H1 (cell line): Measurements from ENCODE around the gene ADGRL4. TPM values are rescaled to one million over a fixed set of nuclear protein-coding genes. Genes with fewer than 3 reads are reported as not detected.

Experiments used
- CTCF ChIA-PET: fragments of 300-600 bp; sonication (Branson Sonifier 250); formaldehyde crosslinking; loops from one replicate; lab custom pipeline; 2021; ENCODE audit not compliant: partially characterized antibody; lab: Charles Lee
- POLR2A ChIA-PET: fragments of 300-600 bp; sonication (Branson Sonifier 250); formaldehyde crosslinking; loops from one replicate; lab custom pipeline; 2021; ENCODE audit warnings: inconsistent platforms; ENCODE audit not compliant: partially characterized antibody; lab: Charles Lee
- DNase-seq, 2 experiments: peaks; one replicate each; pipeline versions ENCODE4 v3.0.0 to v3.0.0-alpha.2; 2010 to 2022; ENCODE audit warnings: low spot score in 2 of 2, low read depth in 1 of 2, mixed read lengths in 1 of 2
- FAIRE-seq: peaks from 2 replicates; lab custom pipeline; 2011; peaks lifted over from hg19 to GRCh38; lab: Jason Lieb, UNC
- H2AFZ ChIP-seq: 2 replicates; pipeline ENCODE4 v1.8.1; 2012; ENCODE audit warnings: low read length, inconsistent platforms
- H2AK5ac ChIP-seq: 2 replicates; pipeline ENCODE4 v1.6.1; 2013; ENCODE audit warnings: low read depth, low read length
- H2BK120ac ChIP-seq: replicated peaks from 2 replicates; pipeline ENCODE3; 2013; ENCODE audit warnings: low read depth, low read length, inconsistent platforms
- H2BK12ac ChIP-seq: 2 replicates; pipeline ENCODE4 v1.6.1; 2013; ENCODE audit warnings: low read depth, low read length
- H2BK15ac ChIP-seq: 2 replicates; pipeline ENCODE4 v1.6.1; 2013; ENCODE audit warnings: low read length
- H2BK20ac ChIP-seq: 2 replicates; pipeline ENCODE4 v1.6.1; 2013; ENCODE audit warnings: low read length
- H2BK5ac ChIP-seq: 2 replicates; pipeline ENCODE4 v1.6.1; 2013; ENCODE audit warnings: low read depth, low read length
- H3K14ac ChIP-seq: 2 replicates; pipeline ENCODE4 v1.6.1; 2013; ENCODE audit warnings: inconsistent platforms; ENCODE audit not compliant: insufficient read length
- H3K18ac ChIP-seq: 2 replicates; pipeline ENCODE4 v1.6.1; 2013; ENCODE audit warnings: low read length; ENCODE audit errors: extremely low read depth
- H3K23ac ChIP-seq: 2 replicates; pipeline ENCODE4 v1.6.1; 2013; ENCODE audit warnings: inconsistent platforms; ENCODE audit not compliant: insufficient read length
- H3K23me2 ChIP-seq: 2 replicates; pipeline ENCODE4 v1.6.1; 2013; ENCODE audit warnings: low read depth, low read length
- H3K27ac ChIP-seq: 2 replicates; pipeline ENCODE4 v1.6.1; 2011; ENCODE audit warnings: low read depth, low read length, inconsistent platforms
- H3K27me3 ChIP-seq, 4 experiments: replicated peaks in 1 of 4; 1 replicate in 1 of 4; 2 replicates in 3 of 4; pipeline versions ENCODE4 v1.6.1 to v1.8.1; 2011 to 2013; ENCODE audit warnings: low read length in 3 of 4, mild to moderate bottlenecking in 3 of 4, inconsistent platforms in 2 of 4, mixed read lengths in 2 of 4, moderate library complexity in 1 of 4; ENCODE audit not compliant: control insufficient read depth in 3 of 4, insufficient read depth in 3 of 4; ENCODE audit errors: extremely low read depth in 1 of 4
- H3K36me3 ChIP-seq, 4 experiments: 2 replicates each; pipeline versions ENCODE4 v1.6.1 to v1.8.1; 2011 to 2013; ENCODE audit warnings: mild to moderate bottlenecking in 4 of 4, low read length in 3 of 4, moderate library complexity in 2 of 4, control low read depth in 1 of 4, inconsistent platforms in 1 of 4; ENCODE audit not compliant: insufficient read depth in 4 of 4, control insufficient read depth in 2 of 4
- H3K4ac ChIP-seq: replicated peaks from 2 replicates; pipeline ENCODE3; 2013; ENCODE audit warnings: low read length, low read depth, mixed read lengths, inconsistent platforms; ENCODE audit not compliant: insufficient read length
- H3K4me1 ChIP-seq, 4 experiments: replicated peaks in 1 of 4; 1 replicate in 1 of 4; 2 replicates in 3 of 4; pipeline versions ENCODE4 v1.6.1 to v1.8.1; 2011 to 2013; ENCODE audit warnings: low read length in 3 of 4, inconsistent platforms in 2 of 4, mixed read lengths in 1 of 4; ENCODE audit not compliant: insufficient read depth in 4 of 4, control insufficient read depth in 3 of 4
- H3K4me2 ChIP-seq, 2 experiments: 2 replicates each; pipeline versions ENCODE4 v1.6.1 to v1.8.1; 2011 to 2013; ENCODE audit warnings: low read depth in 2 of 2, low read length in 2 of 2, control low read depth in 1 of 2, inconsistent platforms in 1 of 2, mild to moderate bottlenecking in 1 of 2; ENCODE audit not compliant: insufficient read depth in 1 of 2
- H3K4me3 ChIP-seq, 4 experiments: fragments of 200-600, 300-600 bp in 1 of 4; sonication (generic), shearing (Covaris generic), sonication (Bioruptor Twin) in 1 of 4; 2 replicates each; pipeline versions ENCODE4 v1.5.1 to v1.8.1; 2011 to 2016; ENCODE audit warnings: low read length in 4 of 4, low read depth in 3 of 4, control low read depth in 2 of 4, inconsistent platforms in 2 of 4, mild to moderate bottlenecking in 2 of 4, mixed read lengths in 1 of 4, moderate library complexity in 1 of 4; ENCODE audit not compliant: insufficient read depth in 2 of 4; ENCODE audit errors: extremely low read depth in 1 of 4
- H3K56ac ChIP-seq: replicated peaks from 2 replicates; pipeline ENCODE3; 2013; ENCODE audit warnings: low read depth, mild to moderate bottlenecking, mixed read lengths, low read length, inconsistent platforms; ENCODE audit not compliant: insufficient read length
- H3K79me1 ChIP-seq: 2 replicates; pipeline ENCODE4 v1.6.1; 2013; ENCODE audit warnings: low read depth, low read length, control low read depth
- H3K79me2 ChIP-seq, 2 experiments: 2 replicates each; pipeline versions ENCODE4 v1.6.1 to v1.8.1; 2012 to 2013; ENCODE audit warnings: low read length in 2 of 2, mild to moderate bottlenecking in 2 of 2, inconsistent platforms in 1 of 2; ENCODE audit not compliant: insufficient read depth in 2 of 2, control insufficient read depth in 1 of 2
- H3K9ac ChIP-seq, 4 experiments: replicated peaks in 1 of 4; 1 replicate in 1 of 4; 2 replicates in 3 of 4; pipeline versions ENCODE4 v1.6.1 to v1.8.1; 2011 to 2013; ENCODE audit warnings: low read depth in 3 of 4, low read length in 3 of 4, control low read depth in 2 of 4, mild to moderate bottlenecking in 2 of 4, moderate library complexity in 2 of 4, inconsistent platforms in 1 of 4; ENCODE audit errors: extremely low read depth in 1 of 4
- H3K9me3 ChIP-seq, 2 experiments: 2 replicates each; pipeline versions ENCODE4 v1.6.1 to v1.8.1; 2012 to 2013; ENCODE audit warnings: mild to moderate bottlenecking in 2 of 2, moderate library complexity in 2 of 2, control low read depth in 1 of 2, inconsistent platforms in 1 of 2, low read depth in 1 of 2, low read length in 1 of 2, mixed read lengths in 1 of 2; ENCODE audit not compliant: insufficient read depth in 2 of 2
- H4K20me1 ChIP-seq, 2 experiments: replicated peaks in 1 of 2; 2 replicates each; pipeline versions ENCODE3 to v1.8.1; 2011 to 2013; ENCODE audit warnings: inconsistent platforms in 2 of 2, low read length in 2 of 2, mild to moderate bottlenecking in 1 of 2; ENCODE audit not compliant: insufficient read depth in 2 of 2, control insufficient read depth in 1 of 2
- H4K5ac ChIP-seq: 2 replicates; pipeline ENCODE4 v1.6.1; 2013; ENCODE audit warnings: low read length, low read depth, mixed read lengths, inconsistent platforms; ENCODE audit not compliant: insufficient read length
- H4K8ac ChIP-seq: 2 replicates; pipeline ENCODE4 v1.8.0; 2013; ENCODE audit warnings: mild to moderate bottlenecking, moderate library complexity, low read length, inconsistent platforms; ENCODE audit not compliant: insufficient read depth; ENCODE audit errors: extremely low read depth
- H4K91ac ChIP-seq: replicated peaks from 2 replicates; pipeline ENCODE3; 2013; ENCODE audit warnings: low read length, mixed read lengths, inconsistent platforms; ENCODE audit not compliant: insufficient read length
- TAF1 ChIP-seq: IDR thresholded peaks from 2 replicates; pipeline ENCODE4 v1.6.1; 2011; ENCODE audit warnings: mild to moderate bottlenecking, low read depth, low read length
- WGBS, 2 experiments: shearing (Covaris generic) in 1 of 2; methylation state at CpG; one replicate each; pipeline versions ENCODE4 v1.1.6 to v1.1.7; 2013 to 2015; ENCODE audit warnings: low lambda C conversion rate in 2 of 2, mixed read lengths in 2 of 2, inconsistent platforms in 1 of 2, low coverage in 1 of 2, missing lambda C conversion rate in 1 of 2; ENCODE audit not compliant: insufficient replicate concordance in 2 of 2, insufficient coverage in 1 of 2, insufficient read length in 1 of 2; ENCODE audit errors: extremely low coverage in 1 of 2, missing lambda C conversion rate in 1 of 2; 5-methylcytosine and 5-hydroxymethylcytosine counted together
- polyA plus RNA-seq, 7 experiments: library from polyadenylated mRNA; depleted of rRNA in 3 of 7; stranded (reverse) in 5 of 7; unstranded in 2 of 7; fragments of >200 nt in 5 of 7; fragments of 200-250 nt in 2 of 7; gene quantifications; 1 replicate in 5 of 7; 2 replicates in 1 of 7; 4 replicates in 1 of 7; pipeline versions ENCODE4 v1.2.1 to v1.2.3, GENCODE V29; 2011 to 2013; ENCODE audit warnings: missing spikeins in 2 of 7, mixed read lengths in 2 of 7
- total RNA-seq: library from RNA; stranded (reverse); fragmentation: NEBNext Ultra II Directional; extraction: Animal tissue kit (Norgen Biotek cat#: 25700); gene quantifications from 2 replicates; pipeline ENCODE4 v1.2.1, GENCODE V29; 2021

Gene ADGRL4
- total and polyA plus RNA-seq, 2 of the 8 experiments (the other 6 are each of a cell fraction or from before 2014, with no cell fraction given), result 0.60 to 0.97 TPM

GRCh38 chr1:79004916-79005315 is 1.6 kb downstream of the ADGRL4 start:
- DNase-seq (no peak), FAIRE-seq (no peak)
- Histone ChIP-seq H3K4me2 (no peak overlapping the region), H3K14ac (no peak overlapping the region), H3K79me2 (no peaks in the 10 kb centered on the region), H2BK15ac (no peak overlapping the region), H3K27ac (no peak overlapping the region), H3K23ac (no peak overlapping the region), H2BK120ac (no peak overlapping the region), H3K4ac (no peak overlapping the region), H2AFZ (no peak overlapping the region), H3K56ac (no peak overlapping the region), H3K79me1 (no peaks in the 10 kb centered on the region), H4K5ac (no peak overlapping the region), H2AK5ac (no peak overlapping the region), H3K18ac (no peak overlapping the region), H2BK20ac (no peak overlapping the region), H4K20me1 (no peaks in the 10 kb centered on the region), H4K8ac (no peak overlapping the region), H3K23me2 (no peaks in the 10 kb centered on the region), H3K4me1 (peaks cover 0 to 3% (median 1%) of the 10 kb centered on the region in 4 experiments; a peak in 2 of 7 replicates), H2BK5ac (no peak overlapping the region), H3K27me3 (no peaks in the 10 kb centered on the region), H2BK12ac (no peak overlapping the region), H4K91ac (no peak overlapping the region), H3K9ac (no peak overlapping the region), H3K4me3 (no peak overlapping the region), H3K36me3 (no peaks in the 10 kb centered on the region), H3K9me3 (no peaks in the 10 kb centered on the region)
- POLR2A ChIA-PET, result no interaction called here
- CTCF ChIA-PET, result no interaction called here
- 95% methylated on average over 3 of the region's 3 CpGs; no CpG with 5 or more reads in 1 of the 2 experiments for WGBS, 2 experiments
- no peak for TF ChIP-seq TAF1
